Spleen (tissue), 7 donors: ENCODE results near the gene PPP5C.
"Not testable (repeated sequence)": the region's sequence is repeated elsewhere in the genome, so short reads cannot be mapped to it uniquely, and the experiment has no call there.

ENCODE experiments used
- CTCF ChIP-seq, 11 experiments: fragments of 200-600 bp in 7 of 11; fragments of 450-650 bp in 4 of 11; sonication (generic) in 4 of 11; IDR thresholded peaks in 8 of 11; conservative IDR thresholded peaks in 3 of 11; 1 replicate in 7 of 11; 2 replicates in 4 of 11; pipeline versions ENCODE4 v1.4.0 to v1.8.0; 2016 to 2021; ENCODE audit warnings: antibody characterized with exemption in 11 of 11, inconsistent platforms in 4 of 11, mild to moderate bottlenecking in 1 of 11
- POLR2A ChIP-seq, 3 donors: fragments of 450-650 bp; IDR thresholded peaks; one replicate each; pipeline ENCODE4 v1.5.1; 2017; ENCODE audit warnings: antibody characterized with exemption in 3 of 3, mild to moderate bottlenecking in 1 of 3
- POLR2AphosphoS5 ChIP-seq, 3 donors: sonication (generic); formaldehyde crosslinking; IDR thresholded peaks; one replicate each; pipeline ENCODE4 v1.5.1; 2017; ENCODE audit warnings: antibody characterized with exemption in 3 of 3
- donor health status: DM: no; HTN: no; CAD: no; lungs with moderate emphysema.
- donor health status: DM: no; HTN: no; CAD: no.
- donor health status: DM: no; HTN: no; CAD: no.

DNA sequence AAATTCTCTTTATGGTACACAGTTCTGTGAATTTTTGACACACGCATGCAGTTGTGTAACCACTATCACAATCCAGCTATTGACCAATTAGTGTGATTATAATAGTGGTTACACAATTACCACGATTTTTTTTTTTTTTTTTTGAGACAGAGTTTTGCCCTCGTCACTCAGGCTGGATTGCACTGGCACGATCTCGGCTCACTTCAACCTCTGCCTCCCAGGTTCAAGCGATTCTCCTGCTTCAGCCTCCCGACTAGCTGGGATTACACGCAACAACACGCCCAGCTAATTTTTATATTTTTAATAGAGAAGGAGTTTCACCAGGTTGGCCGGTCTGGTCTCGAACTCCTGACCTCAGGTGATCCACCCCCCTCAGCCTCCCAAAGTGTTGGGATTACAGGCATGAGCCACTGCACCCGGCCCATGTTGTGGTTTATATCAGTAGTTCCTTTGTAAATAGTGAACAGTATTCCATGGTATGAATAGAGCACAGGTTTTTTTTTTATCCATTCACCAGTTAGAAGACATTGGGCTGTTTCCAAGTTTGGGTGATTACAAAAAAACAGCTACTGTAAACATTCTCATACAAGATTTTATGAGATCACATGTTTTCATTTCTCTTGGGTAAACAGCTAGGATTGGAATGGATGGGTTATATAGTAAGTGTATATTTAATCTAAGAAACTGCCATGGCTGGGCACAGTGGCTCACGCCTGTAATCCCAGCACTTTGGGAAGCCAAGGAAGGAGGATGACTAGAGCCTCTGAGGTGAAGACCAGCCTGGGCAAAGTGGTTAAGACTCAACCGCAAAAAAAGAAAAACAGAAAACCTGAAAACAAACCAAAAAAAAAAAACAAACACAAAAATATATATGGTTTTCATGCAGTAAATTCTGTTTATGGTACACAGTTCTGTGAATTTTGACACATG lies 33.1 kb upstream of the PPP5C start:
- not testable (repeated sequence) for TF ChIP-seq CTCF (IDR thresholded peaks at IDR 0.05 in 8 of 11, conservative IDR thresholded peaks at IDR 0.05 in 3 of 11); POLR2A (IDR thresholded peaks at IDR 0.05); POLR2AphosphoS5 (IDR thresholded peaks at IDR 0.05)
